ENCODE results near the gene EPHA7. TPM values are rescaled to one million over a fixed set of nuclear protein-coding genes. Genes with fewer than 3 reads are reported as not detected.

EPHA7 gene
- total RNA-seq, 2 donors from 2014 or later = 0.14 to 1.8 TPM

GRCh38 chr6:93418408-93419303, 703 bp downstream of the EPHA7 start:
- TF ChIP-seq, protein P1, sequence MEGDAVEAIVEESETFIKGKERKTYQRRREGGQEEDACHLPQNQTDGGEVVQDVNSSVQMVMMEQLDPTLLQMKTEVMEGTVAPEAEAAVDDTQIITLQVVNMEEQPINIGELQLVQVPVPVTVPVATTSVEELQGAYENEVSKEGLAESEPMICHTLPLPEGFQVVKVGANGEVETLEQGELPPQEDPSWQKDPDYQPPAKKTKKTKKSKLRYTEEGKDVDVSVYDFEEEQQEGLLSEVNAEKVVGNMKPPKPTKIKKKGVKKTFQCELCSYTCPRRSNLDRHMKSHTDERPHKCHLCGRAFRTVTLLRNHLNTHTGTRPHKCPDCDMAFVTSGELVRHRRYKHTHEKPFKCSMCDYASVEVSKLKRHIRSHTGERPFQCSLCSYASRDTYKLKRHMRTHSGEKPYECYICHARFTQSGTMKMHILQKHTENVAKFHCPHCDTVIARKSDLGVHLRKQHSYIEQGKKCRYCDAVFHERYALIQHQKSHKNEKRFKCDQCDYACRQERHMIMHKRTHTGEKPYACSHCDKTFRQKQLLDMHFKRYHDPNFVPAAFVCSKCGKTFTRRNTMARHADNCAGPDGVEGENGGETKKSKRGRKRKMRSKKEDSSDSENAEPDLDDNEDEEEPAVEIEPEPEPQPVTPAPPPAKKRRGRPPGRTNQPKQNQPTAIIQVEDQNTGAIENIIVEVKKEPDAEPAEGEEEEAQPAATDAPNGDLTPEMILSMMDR (IDR thresholded peaks at IDR 0.05) = no peak
- Histone ChIP-seq H3K27me3 (replicated peaks; ENCODE audit: insufficient read depth) (peaks cover 28% of the 10 kb centered on the region), H3K27ac (no peak overlapping the region), H3K4me1 (ENCODE audit: control insufficient read depth in 1 of 2, low read depth in 2 of 2) (peaks cover 20 to 30% of the 10 kb centered on the region in 2 donors), H3K9me3 (no peaks in the 10 kb centered on the region), H3K4me3 (peak overlapping the region; percentile 70), H3K36me3 (no peaks in the 10 kb centered on the region)
- ATAC-seq (ENCODE audit: insufficient number of reproducible peaks, low FRiP score, low read depth) (no peak), DNase-seq (ENCODE audit: low spot score) (no peak)

DNA sequence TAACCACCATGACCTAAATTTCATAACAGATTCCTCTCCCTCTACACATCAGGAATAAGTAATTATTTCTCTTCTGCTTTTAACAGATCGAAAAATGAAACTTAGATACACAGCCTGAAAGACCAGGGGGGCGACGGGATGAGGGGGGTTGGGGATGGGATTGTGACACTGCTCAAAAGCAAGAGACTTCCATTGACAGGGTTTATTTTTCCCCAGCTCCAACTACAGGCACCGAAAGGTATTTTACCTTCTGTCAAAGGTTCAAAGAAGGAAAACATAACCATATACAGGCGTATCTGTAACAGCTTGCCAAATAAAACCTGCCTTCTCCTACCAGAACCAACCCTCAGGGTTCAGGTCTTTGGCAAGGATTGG, 1.3 kb downstream of the EPHA7 start:
- Histone ChIP-seq H3K4me3 (peak overlapping the region; percentile 70), H3K36me3 (no peaks in the 10 kb centered on the region), H3K9me3 (no peaks in the 10 kb centered on the region), H3K4me1 (ENCODE audit: control insufficient read depth in 1 of 2, low read depth in 2 of 2) (peaks cover 20 to 30% of the 10 kb centered on the region in 2 donors), H3K27ac (no peak overlapping the region), H3K27me3 (replicated peaks; ENCODE audit: insufficient read depth) (peaks cover 28% of the 10 kb centered on the region)
- DNase-seq (ENCODE audit: low spot score) (no peak), ATAC-seq (ENCODE audit: insufficient number of reproducible peaks, low FRiP score, low read depth) (no peak)
- TF ChIP-seq, protein P1 (IDR thresholded peaks at IDR 0.05) = no peak

- H3K36me3 ChIP-seq = no peaks in the 10 kb centered on the region
- no peak overlapping the region for H3K27ac ChIP-seq
- ATAC-seq (ENCODE audit: insufficient number of reproducible peaks, low FRiP score, low read depth) (no peak), DNase-seq (ENCODE audit: low spot score) (no peak)
- H3K4me1 ChIP-seq (ENCODE audit: control insufficient read depth in 1 of 2, low read depth in 2 of 2) = peaks cover 20 to 30% of the 10 kb centered on the region in 2 donors
- H3K27me3 ChIP-seq (replicated peaks; ENCODE audit: insufficient read depth) = peaks cover 28% of the 10 kb centered on the region
- TF ChIP-seq, protein P1 (IDR thresholded peaks at IDR 0.05) = no peak
- H3K9me3 ChIP-seq = no peaks in the 10 kb centered on the region
- H3K4me3 ChIP-seq = peak overlapping the region; percentile 70
Measured at GRCh38 chr6:93417421-93418013, 1.8 kb downstream of the EPHA7 start.

GRCh38 chr6:93416571-93417420, 2.6 kb downstream of the EPHA7 start:
- ATAC-seq (ENCODE audit: insufficient number of reproducible peaks, low FRiP score, low read depth) = no peak
- no peaks in the 10 kb centered on the region for H3K9me3 ChIP-seq

More at GRCh38 chr6:93416571-93417420, 2.6 kb downstream of the EPHA7 start:
- H3K4me3 ChIP-seq = peak overlapping the region; percentile 70
- TF ChIP-seq, protein P1 (IDR thresholded peaks at IDR 0.05) = no peak
- no peak overlapping the region for H3K27ac ChIP-seq
- H3K36me3 ChIP-seq = no peaks in the 10 kb centered on the region
- peaks cover 28% of the 10 kb centered on the region for H3K27me3 ChIP-seq (replicated peaks; ENCODE audit: insufficient read depth)
- peaks cover 20 to 30% of the 10 kb centered on the region in 2 donors for H3K4me1 ChIP-seq (ENCODE audit: control insufficient read depth in 1 of 2, low read depth in 2 of 2)
- no peak for DNase-seq (ENCODE audit: low spot score)
